HG02973 (cell line): Measurements from ENCODE around the gene TSPAN9.

Experiments used
- ATAC-seq: cut with Tn5 transposase; IDR thresholded peaks from one replicate; pipeline ENCODE4 v1.9.1; 2021; ENCODE audit warnings: moderate library complexity; ENCODE audit not compliant: unreplicated experiment

TSPAN9 gene

DNA sequence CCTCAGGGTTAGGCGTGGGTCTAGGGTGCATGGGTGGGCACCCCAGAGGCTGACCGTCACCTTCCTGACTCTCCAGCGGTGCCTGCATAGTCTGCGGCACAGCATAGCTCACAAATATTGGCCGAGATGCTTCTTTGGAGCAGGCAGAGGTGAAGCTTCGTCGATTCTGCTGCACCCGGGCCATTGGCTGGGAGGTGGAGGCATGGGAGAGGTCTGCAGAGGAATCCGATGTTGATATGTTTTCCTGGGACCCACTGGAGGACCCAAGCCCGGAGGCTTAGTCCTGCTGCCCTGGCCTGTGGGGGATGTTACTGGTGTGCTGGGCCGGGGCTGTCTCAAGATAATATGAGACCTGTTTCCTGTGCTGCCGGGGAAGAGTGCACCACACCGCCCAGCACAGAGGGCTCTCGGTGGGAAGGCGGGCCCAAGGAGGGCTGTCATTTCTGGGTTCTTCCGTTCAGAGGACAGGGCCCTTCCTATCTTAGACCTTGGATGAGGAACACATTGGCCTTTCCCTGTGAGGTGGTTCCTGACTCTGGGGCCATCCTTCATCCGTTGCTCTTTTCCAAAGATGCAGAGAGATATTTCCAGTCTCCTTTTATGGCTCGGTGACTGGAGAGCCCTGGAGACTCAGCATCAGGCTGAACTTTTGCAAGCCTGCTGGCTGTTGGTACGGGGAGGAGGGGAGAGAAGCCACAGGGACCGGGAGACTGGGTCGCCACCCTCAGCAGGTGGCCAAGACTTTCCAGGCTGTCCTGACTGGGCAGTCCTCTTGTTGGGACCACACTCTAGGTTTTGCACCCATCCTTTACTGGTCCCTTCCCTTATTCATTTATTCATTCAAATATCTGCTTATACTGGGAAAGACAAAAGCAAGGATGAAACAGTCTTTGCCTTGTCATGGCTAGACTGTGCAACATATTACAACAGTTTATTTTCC, 143.5 kb downstream of the TSPAN9 start:
- ATAC-seq = no peak

DNA sequence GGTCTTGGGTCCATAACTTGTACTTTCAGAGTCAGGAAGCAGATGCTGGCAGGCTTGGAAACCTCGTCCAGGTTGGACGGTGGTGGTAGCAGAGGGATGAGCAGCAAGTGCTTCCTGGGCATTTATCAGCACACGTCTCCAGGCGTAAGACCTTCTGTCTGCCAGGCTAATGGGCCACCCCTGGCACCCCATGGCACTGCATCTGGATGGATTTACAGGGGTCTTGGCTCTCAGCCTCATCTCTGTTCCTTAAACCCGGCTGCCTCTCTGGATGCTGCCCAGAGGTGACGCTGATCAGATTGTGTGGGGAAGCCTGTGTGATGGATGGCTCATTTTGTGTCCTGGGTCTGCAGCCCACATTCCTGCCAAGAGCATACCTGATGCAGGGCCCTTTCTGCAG, 145.1 kb downstream of the TSPAN9 start:
- ATAC-seq = no peak

DNA sequence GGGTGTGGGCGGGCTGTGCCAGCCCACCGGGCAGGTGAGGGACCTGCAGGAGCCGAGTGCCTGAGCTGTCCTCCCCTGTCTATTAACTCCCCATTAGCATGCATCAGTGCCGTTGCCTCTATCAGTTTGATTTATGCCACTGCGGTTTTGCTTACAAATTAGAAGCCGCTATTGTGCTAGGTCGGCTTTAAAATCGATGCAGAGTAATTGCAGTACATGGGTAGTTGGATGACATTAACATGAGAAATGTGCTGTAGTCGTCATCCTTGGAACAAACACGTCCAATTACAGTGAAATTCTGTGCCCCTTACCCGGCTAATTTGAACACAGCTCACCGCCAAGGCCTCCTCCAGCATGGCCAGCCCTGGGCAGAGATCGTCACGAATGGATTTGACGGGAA, 145.8 kb downstream of the TSPAN9 start:
- ATAC-seq = no peak

GRCh38 chr12:3223601-3224529, 146.7 kb downstream of the TSPAN9 start:
- ATAC-seq = no peak

DNA sequence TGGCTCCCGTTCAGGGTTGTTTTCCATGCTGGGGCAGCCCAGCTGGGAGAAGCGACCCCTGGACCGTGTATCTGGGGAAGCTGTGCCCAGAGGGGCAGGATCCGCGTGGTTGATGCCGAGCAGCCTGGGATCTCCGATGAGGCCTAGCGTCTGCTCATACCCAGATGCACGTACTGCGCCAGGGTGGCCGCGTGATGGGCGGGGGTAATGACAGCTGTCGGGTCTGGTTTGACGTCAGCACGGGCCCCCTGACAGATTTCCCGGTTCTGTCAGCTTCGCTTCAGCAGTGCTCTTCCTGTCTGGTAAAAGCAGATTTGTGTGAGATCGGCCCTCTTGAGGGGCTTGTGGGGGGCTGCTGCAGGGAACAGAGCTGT, 147.3 kb downstream of the TSPAN9 start:
- no peak for ATAC-seq

GRCh38 chr12:3225154-3225795, 148.1 kb downstream of the TSPAN9 start:
- no peak for ATAC-seq

- ATAC-seq = no peak
Observed at GRCh38 chr12:3225796-3226180, 148.6 kb downstream of the TSPAN9 start.

DNA sequence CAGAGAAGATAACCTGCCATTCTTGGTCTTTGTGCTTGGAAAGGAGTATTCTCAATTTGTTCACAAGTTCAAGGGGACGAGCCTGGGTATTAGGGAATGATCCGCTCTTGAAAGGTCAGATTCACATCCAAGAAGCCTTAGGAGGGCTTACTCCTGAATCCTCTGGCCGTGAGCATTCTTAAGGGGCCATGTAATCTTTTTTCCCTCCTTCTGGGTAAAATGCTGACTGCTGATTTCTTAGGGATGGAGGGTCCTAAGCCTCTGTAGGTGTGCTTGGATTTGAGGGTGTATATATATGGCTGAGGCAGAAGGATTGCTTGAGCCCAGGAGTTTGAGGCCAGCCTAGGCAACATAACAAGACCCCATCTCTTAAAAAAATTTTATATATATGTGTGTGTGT, 149.1 kb downstream of the TSPAN9 start:
- no peak for ATAC-seq

DNA sequence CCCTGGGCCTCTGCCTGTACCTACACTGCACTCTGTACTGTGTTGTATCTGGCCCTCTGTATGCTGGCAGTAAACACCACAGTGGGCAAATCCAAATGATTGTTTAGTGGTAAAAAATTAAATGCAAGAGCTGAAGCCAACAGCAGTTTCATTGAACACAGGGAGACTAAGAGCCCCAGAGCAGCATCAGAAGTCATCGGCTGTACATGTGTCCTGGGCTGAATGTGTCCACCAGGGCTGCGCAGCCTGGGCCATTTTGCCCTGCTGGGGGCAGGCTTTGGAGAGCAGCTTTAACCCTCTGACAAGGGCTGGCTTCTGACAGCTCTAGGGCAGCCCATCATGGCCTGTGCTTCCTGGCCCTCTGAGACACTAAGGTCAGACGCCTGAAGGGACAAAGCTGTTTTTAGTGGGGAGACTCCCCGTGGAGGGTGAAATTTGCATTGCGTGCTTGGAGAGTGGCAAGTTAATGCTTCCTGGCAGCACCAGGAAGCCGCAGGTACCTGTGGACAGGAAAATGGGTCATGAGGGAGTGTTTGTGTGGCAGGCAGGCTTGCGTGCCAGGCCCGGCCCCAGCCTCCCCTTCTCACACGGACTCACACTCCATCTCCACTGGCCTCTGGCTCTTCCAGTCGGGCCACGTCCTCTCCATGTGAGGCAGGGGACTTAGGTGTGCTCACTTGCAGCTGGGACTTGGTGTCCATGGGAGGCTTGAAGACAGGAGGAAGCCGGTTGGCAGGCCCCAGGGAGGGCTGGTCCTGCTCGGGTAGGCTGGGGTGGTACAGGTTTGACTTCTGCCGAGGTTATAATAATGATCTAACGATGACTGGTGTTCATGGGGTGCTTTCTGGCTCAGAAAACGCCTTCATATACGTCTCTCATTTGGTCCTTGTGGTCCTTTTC, 150.1 kb downstream of the TSPAN9 start:
- ATAC-seq = no peak

- ATAC-seq = no peak
Observed at GRCh38 chr12:3228552-3228951, 151.4 kb downstream of the TSPAN9 start.

DNA sequence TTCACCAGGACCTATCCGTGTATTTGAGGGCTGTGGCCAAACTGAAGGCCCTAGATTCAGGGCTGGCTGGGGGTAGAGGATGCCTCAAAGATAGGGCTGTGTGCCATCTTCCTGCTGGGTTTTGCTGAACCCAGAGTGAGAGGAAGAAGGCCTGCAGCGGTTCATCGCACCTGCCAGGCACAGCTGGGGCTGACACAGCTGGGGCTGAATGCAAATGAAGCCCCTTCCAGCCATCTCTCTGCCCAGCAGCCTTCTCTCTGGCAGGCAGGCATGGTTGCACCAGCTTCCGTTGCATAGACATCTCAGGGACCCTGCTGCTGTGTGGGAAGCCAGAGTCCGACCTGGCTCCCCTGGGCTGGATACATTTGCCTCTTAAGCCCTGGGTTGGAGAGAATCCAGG, 152.4 kb downstream of the TSPAN9 start:
- ATAC-seq = no peak

- no peak for ATAC-seq
Observed at GRCh38 chr12:3230758-3231375, 153.7 kb downstream of the TSPAN9 start.

GRCh38 chr12:3231399-3231876, 154.3 kb downstream of the TSPAN9 start:
- no peak for ATAC-seq

- no peak for ATAC-seq
Observed at GRCh38 chr12:3233797-3234196, 156.6 kb downstream of the TSPAN9 start.

GRCh38 chr12:3236345-3237187, 159.4 kb downstream of the TSPAN9 start:
- ATAC-seq = no peak

DNA sequence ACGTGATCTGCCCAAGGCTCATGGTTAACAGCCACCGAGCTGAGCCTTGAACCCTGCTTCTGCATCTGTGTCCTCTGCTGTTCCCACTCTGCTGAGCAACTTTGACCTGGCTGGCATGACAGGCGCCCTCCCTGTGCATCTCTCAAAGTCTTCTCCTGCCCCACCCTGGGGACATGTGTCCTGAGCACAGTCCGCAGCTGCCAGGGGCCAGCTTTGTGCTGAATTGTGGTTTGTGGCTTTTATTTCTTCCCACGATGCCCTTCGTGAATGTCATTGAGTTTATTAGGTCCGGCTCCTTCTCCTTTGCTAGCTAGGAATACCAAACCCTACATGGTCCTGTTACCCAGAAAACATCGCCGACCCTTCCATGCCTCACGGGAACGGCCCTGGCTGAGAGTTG, 161.0 kb downstream of the TSPAN9 start:
- no peak for ATAC-seq

- ATAC-seq = no peak
Observed at GRCh38 chr12:3241621-3242020, 164.4 kb downstream of the TSPAN9 start.

DNA sequence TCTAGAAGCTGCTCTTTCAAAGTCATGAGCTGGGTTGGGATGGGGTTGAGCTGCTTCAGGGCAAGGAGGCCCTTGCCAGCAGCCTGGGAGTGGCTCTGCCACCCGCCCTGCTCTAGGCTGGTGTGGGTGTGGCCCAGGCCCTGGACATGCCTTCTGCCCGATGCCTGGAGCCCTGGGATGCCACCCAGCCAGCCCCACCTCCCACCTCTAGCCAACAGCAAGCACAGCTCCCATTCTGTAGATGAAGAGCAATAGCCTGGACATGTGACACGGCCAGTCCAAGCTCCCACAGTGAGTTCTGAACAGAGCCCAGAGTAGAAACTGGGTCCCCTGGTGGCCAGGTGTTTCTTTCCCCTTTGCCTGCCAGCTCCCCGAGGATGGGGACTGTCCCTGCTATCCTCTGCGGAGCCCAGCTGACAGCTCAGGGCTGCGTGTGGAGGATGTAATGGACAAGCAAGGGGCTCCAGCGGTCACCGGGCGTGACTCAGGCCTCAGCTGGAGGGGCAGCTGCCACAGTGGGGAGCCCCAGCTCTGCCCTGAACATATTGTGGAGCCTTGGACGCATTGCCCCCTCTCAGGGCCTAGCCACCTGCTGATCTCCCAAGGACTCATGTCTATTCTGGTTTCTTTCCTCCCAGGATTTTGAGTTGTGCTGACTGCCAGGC, 165.2 kb downstream of the TSPAN9 start:
- ATAC-seq = no peak
